ENCODE measurements around the gene POU1F1.
"Not testable (repeated sequence)": the region's sequence is repeated elsewhere in the genome, so short reads cannot be mapped to it uniquely, and the experiment has no call there.

The POU1F1 gene

DNA sequence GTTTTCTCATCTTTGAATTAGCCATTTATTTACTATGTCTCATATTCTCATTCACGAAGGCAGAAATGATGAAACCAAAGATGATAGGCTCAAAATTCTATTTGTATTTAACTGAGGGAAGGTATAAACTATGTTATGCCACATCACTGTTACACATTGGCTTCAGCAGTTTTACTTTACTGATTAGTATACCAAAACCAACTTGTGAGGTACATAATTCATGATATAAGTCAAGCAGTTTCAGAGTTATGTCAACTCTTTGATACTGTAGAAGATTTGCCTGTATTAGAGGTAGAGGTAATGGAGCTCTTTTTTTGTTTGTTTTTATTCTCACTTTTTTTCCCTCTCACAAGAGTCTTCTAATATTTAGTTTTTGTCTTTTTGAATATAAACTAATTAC is 26.4 kb downstream of the POU1F1 start:
- no peak for DNase-seq (ENCODE audit: low spot score)

- DNase-seq (ENCODE audit: low spot score), result no peak
Observed at GRCh38 chr3:87248831-87249230, 27.6 kb downstream of the POU1F1 start.

- not testable (repeated sequence) for DNase-seq (ENCODE audit: low spot score)
Observed at GRCh38 chr3:87248231-87248630, 28.2 kb downstream of the POU1F1 start.

DNA sequence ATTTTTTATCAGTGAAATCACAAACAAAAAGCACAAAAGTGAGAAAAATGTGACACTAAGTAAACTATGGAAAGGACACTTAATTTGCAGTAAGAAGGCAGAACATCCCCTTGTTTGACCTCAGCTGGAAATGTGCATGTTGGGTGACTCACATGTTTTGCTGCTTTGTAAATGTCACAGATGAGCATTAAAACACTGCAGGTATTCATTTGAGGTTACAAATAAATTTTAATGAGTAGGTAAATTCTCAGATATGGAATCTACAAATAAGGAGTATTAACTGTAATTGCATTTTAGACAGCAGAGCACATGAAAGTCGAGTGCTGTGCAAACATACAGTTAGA is 29.0 kb downstream of the POU1F1 start:
- DNase-seq (ENCODE audit: low spot score), result no peak

DNA sequence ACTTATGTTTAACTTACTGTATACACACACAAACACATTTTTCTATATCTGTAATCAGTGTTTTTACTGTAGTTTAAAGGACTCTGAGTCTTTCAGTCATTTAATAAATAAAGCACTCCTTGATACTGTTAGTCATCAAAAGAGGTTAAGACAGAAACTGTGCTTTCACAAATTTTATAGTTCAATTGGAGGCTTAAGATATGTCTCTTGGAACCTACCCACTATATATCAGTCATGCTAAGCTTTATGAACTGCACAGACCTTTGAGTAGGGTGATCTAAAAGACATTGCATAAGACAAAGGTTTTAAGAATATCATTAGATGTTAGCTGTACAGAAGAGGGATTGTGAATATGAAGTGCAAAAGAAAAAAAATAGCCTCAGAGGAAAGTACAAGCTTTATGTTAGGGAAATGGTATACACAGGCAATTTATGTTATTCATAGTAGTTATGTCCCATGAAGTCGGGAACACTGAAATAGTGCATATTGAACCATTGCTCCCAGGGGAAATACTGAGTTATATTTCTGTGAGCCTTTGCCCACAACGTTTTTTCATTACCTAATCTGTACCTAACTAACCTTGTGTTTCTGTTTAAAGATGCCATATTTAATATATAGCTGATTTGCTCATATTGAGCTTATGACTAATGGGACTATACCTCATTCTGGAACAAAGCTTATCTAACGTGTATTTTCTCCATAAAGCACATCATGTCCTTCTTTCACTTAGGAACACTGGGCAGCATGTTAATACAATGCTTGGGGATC is 29.5 kb downstream of the POU1F1 start:
- no peak for DNase-seq (ENCODE audit: low spot score)

DNA sequence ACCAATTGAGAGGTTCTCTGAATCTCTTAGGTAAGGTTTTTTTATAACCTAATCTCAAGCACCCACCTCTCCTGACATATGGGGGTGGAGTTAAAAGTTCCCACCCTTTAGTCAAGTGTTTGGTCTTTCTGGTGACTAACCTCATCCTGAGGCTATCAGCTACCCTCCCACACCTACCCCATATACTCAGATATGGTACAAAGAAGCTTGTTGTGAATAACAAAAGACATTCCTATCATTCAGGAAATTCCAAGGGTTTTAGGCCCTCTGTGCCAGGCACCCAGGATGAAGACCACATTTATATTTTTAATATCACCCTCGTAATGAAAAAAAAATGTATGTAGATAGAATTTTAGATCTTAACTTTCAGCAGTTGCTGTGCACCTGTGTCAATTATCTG is 40.3 kb downstream of the POU1F1 start:
- DNase-seq (ENCODE audit: low spot score), result no peak

- DNase-seq (ENCODE audit: low spot score), result no peak
Observed at GRCh38 chr3:87233805-87234204, 42.6 kb downstream of the POU1F1 start.

GRCh38 chr3:87229113-87229512 is 47.3 kb downstream of the POU1F1 start:
- no peak for DNase-seq (ENCODE audit: low spot score)

- DNase-seq (ENCODE audit: low spot score), result peak; percentile 17
Observed at GRCh38 chr3:87228316-87228715, 48.1 kb downstream of the POU1F1 start.

- DNase-seq (ENCODE audit: low spot score), result peak; percentile 7
Observed at GRCh38 chr3:87227835-87228144, 48.6 kb downstream of the POU1F1 start.

DNA sequence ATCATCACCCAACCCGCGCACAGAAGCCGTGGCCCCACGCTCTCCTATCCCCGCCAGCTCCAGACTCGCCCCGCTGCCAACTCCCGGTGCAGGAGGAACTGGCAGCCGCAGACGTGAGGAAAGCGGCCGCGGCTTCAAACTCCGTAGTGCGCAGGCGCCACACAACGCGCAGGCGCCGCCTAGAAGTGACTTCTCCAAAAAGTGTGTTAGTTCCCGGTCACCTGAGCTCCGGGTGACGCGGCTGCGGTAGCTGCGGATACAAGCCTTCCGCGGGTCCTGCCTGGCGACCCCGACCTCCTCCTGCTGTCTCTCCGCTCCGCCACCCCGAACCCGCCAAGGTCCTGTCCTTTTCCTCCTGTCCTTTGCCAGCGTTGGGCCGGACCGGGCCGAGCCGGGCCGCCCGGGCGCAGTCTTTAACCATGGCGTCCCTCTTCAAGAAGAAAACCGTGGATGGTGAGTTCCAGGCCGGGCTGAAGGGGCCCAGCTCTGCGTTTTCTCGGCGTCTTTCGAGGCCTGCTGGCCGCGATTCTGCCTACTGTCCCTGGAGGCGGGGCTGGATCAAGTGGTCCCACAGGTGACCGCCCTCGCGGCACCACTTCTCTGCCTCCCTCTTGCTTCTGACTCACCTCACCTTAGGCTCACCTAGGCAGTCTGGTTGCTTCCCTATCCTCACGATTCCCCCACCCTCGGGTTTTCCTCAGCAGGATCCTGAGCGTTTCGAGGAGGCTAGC is 49.1 kb downstream of the POU1F1 start, which contains the start of gene CHMP2B:
CHMP2B (plus strand) TSS at position 206 of the 731 bp plus-strand sequence; CDS start at position 420, 214 bp downstream.
- DNase-seq (ENCODE audit: low spot score), result peak; percentile 92

- peak; percentile 54 for DNase-seq (ENCODE audit: low spot score)
Observed at GRCh38 chr3:87225659-87226058, 50.7 kb downstream of the POU1F1 start.

- DNase-seq (ENCODE audit: low spot score), result no peak
Observed at GRCh38 chr3:87219611-87220010, 56.8 kb downstream of the POU1F1 start.

- no peak for DNase-seq (ENCODE audit: low spot score)
Observed at GRCh38 chr3:87218560-87218959, 57.8 kb downstream of the POU1F1 start.
